Measurements from ENCODE around the gene MARCO.

DNA sequence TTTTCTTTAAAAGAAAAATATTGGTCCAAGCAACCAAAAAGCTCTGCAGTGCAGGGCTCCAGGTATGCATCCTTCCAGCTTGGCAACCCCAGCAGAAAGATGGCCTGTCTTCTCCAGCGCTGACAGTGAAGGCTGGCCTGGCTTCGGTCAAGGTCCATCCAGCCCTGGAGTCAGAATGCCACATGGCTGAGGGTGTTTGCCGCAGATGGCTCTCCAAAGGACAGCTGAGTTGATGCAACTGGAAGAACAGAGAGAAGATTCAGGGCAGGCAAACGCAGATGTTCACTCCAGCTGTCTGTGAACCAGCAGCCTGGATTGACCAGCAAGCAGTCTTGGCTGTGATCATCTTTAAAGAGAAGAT lies 51.4 kb downstream of the MARCO start:
- TF ChIP-seq, protein P1, sequence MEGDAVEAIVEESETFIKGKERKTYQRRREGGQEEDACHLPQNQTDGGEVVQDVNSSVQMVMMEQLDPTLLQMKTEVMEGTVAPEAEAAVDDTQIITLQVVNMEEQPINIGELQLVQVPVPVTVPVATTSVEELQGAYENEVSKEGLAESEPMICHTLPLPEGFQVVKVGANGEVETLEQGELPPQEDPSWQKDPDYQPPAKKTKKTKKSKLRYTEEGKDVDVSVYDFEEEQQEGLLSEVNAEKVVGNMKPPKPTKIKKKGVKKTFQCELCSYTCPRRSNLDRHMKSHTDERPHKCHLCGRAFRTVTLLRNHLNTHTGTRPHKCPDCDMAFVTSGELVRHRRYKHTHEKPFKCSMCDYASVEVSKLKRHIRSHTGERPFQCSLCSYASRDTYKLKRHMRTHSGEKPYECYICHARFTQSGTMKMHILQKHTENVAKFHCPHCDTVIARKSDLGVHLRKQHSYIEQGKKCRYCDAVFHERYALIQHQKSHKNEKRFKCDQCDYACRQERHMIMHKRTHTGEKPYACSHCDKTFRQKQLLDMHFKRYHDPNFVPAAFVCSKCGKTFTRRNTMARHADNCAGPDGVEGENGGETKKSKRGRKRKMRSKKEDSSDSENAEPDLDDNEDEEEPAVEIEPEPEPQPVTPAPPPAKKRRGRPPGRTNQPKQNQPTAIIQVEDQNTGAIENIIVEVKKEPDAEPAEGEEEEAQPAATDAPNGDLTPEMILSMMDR (IDR thresholded peaks at IDR 0.05 in 8 of 11, conservative IDR thresholded peaks at IDR 0.05 in 3 of 11) = no peak
- TF ChIP-seq POLR2A (IDR thresholded peaks at IDR 0.05) (no peak), POLR2AphosphoS5 (IDR thresholded peaks at IDR 0.05) (no peak)

Measured in spleen (tissue), 7 donors.